Keratinocyte (primary cell): ENCODE data around the gene MRPL40. TPM values are rescaled to one million over a fixed set of nuclear protein-coding genes. Genes with fewer than 3 reads are reported as not detected.

Experiments
- DNase-seq: peaks from one replicate; pipeline ENCODE4 v3.0.0-alpha.2; 2011; ENCODE audit warnings: low read depth, missing footprints, low spot score
- FAIRE-seq: peaks from 2 replicates; lab custom pipeline; 2011; peaks lifted over from hg19 to GRCh38; lab: Jason Lieb, UNC
- H2AFZ ChIP-seq: 2 replicates; pipeline ENCODE4 v1.6.0; 2012; ENCODE audit warnings: low read length, control low read depth, inconsistent platforms; ENCODE audit not compliant: control insufficient read depth
- H3K27ac ChIP-seq: 2 replicates; pipeline ENCODE4 v1.5.1; 2011; ENCODE audit warnings: low read length; ENCODE audit not compliant: control insufficient read depth, insufficient read depth
- H3K27me3 ChIP-seq: 3 replicates; pipeline ENCODE4 v1.6.0; 2011; ENCODE audit warnings: low read length; ENCODE audit not compliant: control insufficient read depth, insufficient read depth; ENCODE audit errors: extremely low read depth
- H3K36me3 ChIP-seq, 2 experiments: 2 replicates in 1 of 2; 3 replicates in 1 of 2; pipeline ENCODE4 v1.5.1; 2011; ENCODE audit warnings: low read length in 2 of 2, mild to moderate bottlenecking in 1 of 2; ENCODE audit not compliant: control insufficient read depth in 2 of 2, insufficient read depth in 2 of 2; ENCODE audit errors: extremely low read depth in 1 of 2
- H3K4me1 ChIP-seq: 3 replicates; pipeline ENCODE4 v1.5.1; 2011; ENCODE audit warnings: low read length; ENCODE audit not compliant: control insufficient read depth, insufficient read depth; ENCODE audit errors: extremely low read depth
- H3K4me2 ChIP-seq: 3 replicates; pipeline ENCODE4 v1.6.0; 2011; ENCODE audit warnings: low read depth, low read length; ENCODE audit not compliant: control insufficient read depth, insufficient read depth; ENCODE audit errors: extremely low read depth
- H3K4me3 ChIP-seq, 3 experiments: fragments of 200-600 bp in 1 of 3; sonication (generic) in 1 of 3; 2 replicates in 2 of 3; 3 replicates in 1 of 3; pipeline ENCODE4 v1.5.1; 2011 to 2016; ENCODE audit warnings: low read length in 3 of 3, mild to moderate bottlenecking in 3 of 3, control low read depth in 2 of 3, inconsistent platforms in 1 of 3, low read depth in 1 of 3, mixed read lengths in 1 of 3, mixed run types in 1 of 3, moderate library complexity in 1 of 3; ENCODE audit not compliant: control insufficient read depth in 2 of 3, insufficient read depth in 2 of 3; ENCODE audit errors: extremely low read depth in 1 of 3
- H3K79me2 ChIP-seq: 2 replicates; pipeline ENCODE4 v1.6.0; 2012; ENCODE audit warnings: low read length; ENCODE audit not compliant: control insufficient read depth, insufficient read depth
- H3K9ac ChIP-seq: 3 replicates; pipeline ENCODE4 v1.6.0; 2011; ENCODE audit warnings: low read length; ENCODE audit not compliant: control insufficient read depth, insufficient read depth; ENCODE audit errors: extremely low read depth
- H3K9me1 ChIP-seq: 3 replicates; pipeline ENCODE4 v1.6.0; 2011; ENCODE audit warnings: low read length; ENCODE audit not compliant: control insufficient read depth, insufficient read depth; ENCODE audit errors: extremely low read depth
- H3K9me3 ChIP-seq: 2 replicates; pipeline ENCODE4 v1.5.1; 2012; ENCODE audit warnings: low read depth, low read length; ENCODE audit not compliant: control insufficient read depth
- H4K20me1 ChIP-seq: 3 replicates; pipeline ENCODE4 v1.6.0; 2011; ENCODE audit warnings: low read length; ENCODE audit not compliant: control insufficient read depth, insufficient read depth; ENCODE audit errors: extremely low read depth
- CTCF ChIP-seq, 3 experiments: IDR thresholded peaks in 1 of 3; conservative IDR thresholded peaks in 1 of 3; optimal IDR thresholded peaks in 1 of 3; 2 replicates in 2 of 3; 3 replicates in 1 of 3; pipeline versions ENCODE3 to v1.5.1; 2011; ENCODE audit warnings: low read length in 3 of 3, mild to moderate bottlenecking in 3 of 3, moderate library complexity in 2 of 3, control low read depth in 1 of 3, inconsistent platforms in 1 of 3; ENCODE audit not compliant: insufficient read depth in 2 of 3; ENCODE audit errors: extremely low read depth in 1 of 3
- EZH2 ChIP-seq: IDR thresholded peaks from one replicate; pipeline ENCODE4 v1.6.1; 2012; ENCODE audit warnings: inconsistent platforms, mild to moderate bottlenecking, low read length, moderate library complexity
- dilution Hi-C: fragments of 300-500 bp; cut with MboI; formaldehyde crosslinking; loops from one replicate; pipeline ENCODE4 v1.7.0; 2020; ENCODE audit warnings: low sequenced_read_pairs; ENCODE audit not compliant: extremely low pct_ligation_motif_present
- polyA plus RNA-seq, 5 experiments: library from polyadenylated mRNA; depleted of rRNA in 3 of 5; stranded (reverse) in 3 of 5; stranded (forward) in 1 of 5; unstranded in 1 of 5; fragments of >200 nt; gene quantifications; 1 replicate in 1 of 5; 2 replicates in 3 of 5; 3 replicates in 1 of 5; pipeline versions ENCODE4 v1.2.1 to v1.2.3, GENCODE V29; 2011 to 2012; ENCODE audit warnings: missing spikeins in 2 of 5, low read depth in 1 of 5, low replicate concordance in 1 of 5

MRPL40 gene
- polyA plus RNA-seq, 1 donor (not counting 4 experiments of a cell fraction or from before 2014, with no cell fraction given): 46.3 TPM

GRCh38 chr22:19393704-19394103, 38.6 kb upstream of the MRPL40 start:
- H3K9ac ChIP-seq: no peak overlapping the region
- dilution Hi-C loops: no loop called here
- TF ChIP-seq EZH2: no peak
- TF ChIP-seq CTCF (optimal IDR thresholded peaks at IDR 0.05 in 1 of 3, IDR thresholded peaks at IDR 0.05 in 1 of 3, conservative IDR thresholded peaks at IDR 0.05 in 1 of 3; ENCODE audit: extremely low read depth in 1 of 3, insufficient read depth in 2 of 3, low read length in 3 of 3): no peak
- no peaks in the 10 kb centered on the region for H3K9me1 ChIP-seq
- no peaks in the 10 kb centered on the region for H3K9me3 ChIP-seq
- no peak overlapping the region for H3K4me2 ChIP-seq
- FAIRE-seq (no peak), DNase-seq (no peak)
- H4K20me1 ChIP-seq: no peaks in the 10 kb centered on the region
- H3K4me1 ChIP-seq: no peaks in the 10 kb centered on the region
- no peak overlapping the region for H3K27ac ChIP-seq
- H3K4me3 ChIP-seq: no peak overlapping the region
- H3K36me3 ChIP-seq: peaks cover 46% of the 10 kb centered on the region in 2 experiments
- H3K27me3 ChIP-seq: no peaks in the 10 kb centered on the region
- no peak overlapping the region for H2AFZ ChIP-seq
- H3K79me2 ChIP-seq: no peaks in the 10 kb centered on the region

GRCh38 chr22:19394274-19395050, 37.9 kb upstream of the MRPL40 start:
- peaks cover 43 to 46% of the 10 kb centered on the region in 2 experiments for H3K36me3 ChIP-seq
- TF ChIP-seq EZH2 (no peak), CTCF (optimal IDR thresholded peaks at IDR 0.05 in 1 of 3, IDR thresholded peaks at IDR 0.05 in 1 of 3, conservative IDR thresholded peaks at IDR 0.05 in 1 of 3; ENCODE audit: extremely low read depth in 1 of 3, insufficient read depth in 2 of 3, low read length in 3 of 3) (no peak)

More at GRCh38 chr22:19394274-19395050, 37.9 kb upstream of the MRPL40 start:
- Histone ChIP-seq H3K79me2 (no peaks in the 10 kb centered on the region), H3K27ac (no peak overlapping the region), H4K20me1 (no peaks in the 10 kb centered on the region), H3K4me1 (no peaks in the 10 kb centered on the region), H3K4me3 (no peak overlapping the region), H3K4me2 (no peak overlapping the region), H3K9ac (no peak overlapping the region), H3K27me3 (no peaks in the 10 kb centered on the region), H3K9me1 (no peaks in the 10 kb centered on the region), H2AFZ (no peak overlapping the region), H3K9me3 (no peaks in the 10 kb centered on the region)
- dilution Hi-C loops: no loop called here
- FAIRE-seq (no peak), DNase-seq (no peak)
